ELF-1 (cell line): ENCODE results near the gene LRRC51.

ENCODE experiments used
- DNase-seq: peaks from one replicate; pipeline ENCODE4 v3.0.0-alpha.2; 2016; ENCODE audit warnings: low read depth, low spot score

The LRRC51 gene

GRCh38 chr11:72069787-72070251 is 10.8 kb upstream of the LRRC51 start:
- DNase-seq = peak; percentile 53

- DNase-seq = no peak
Observed at GRCh38 chr11:72070491-72070890, 10.2 kb upstream of the LRRC51 start.

GRCh38 chr11:72072348-72072747 is 8.3 kb upstream of the LRRC51 start:
- peak; percentile 44 for DNase-seq

DNA sequence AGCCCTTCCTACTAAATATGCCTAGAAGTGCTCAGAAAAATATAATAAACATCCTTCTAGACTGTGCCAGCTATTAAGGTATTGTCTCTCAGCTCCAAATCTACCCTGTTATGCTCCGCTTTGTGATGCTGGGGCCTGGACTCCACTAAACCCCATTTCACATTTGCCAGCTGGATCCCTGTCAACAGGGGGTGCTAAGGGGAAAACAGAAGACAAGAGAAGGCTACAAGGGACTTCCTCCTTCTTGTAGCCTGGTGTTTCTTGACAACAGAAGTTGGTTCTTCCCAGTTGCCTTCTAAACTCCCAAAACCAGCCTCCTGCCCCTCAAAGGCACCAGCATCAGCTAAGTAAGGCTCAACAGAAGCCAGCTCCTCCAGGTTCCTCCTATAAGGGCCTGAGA is 5.5 kb upstream of the LRRC51 start:
- peak; percentile 34 for DNase-seq

GRCh38 chr11:72075756-72076155 is 4.9 kb upstream of the LRRC51 start:
- no peak for DNase-seq

GRCh38 chr11:72078477-72078876 is 2.2 kb upstream of the LRRC51 start:
- no peak for DNase-seq

- DNase-seq = peak; percentile 16
Observed at GRCh38 chr11:72079819-72080325, 778 bp upstream of the LRRC51 start.

DNA sequence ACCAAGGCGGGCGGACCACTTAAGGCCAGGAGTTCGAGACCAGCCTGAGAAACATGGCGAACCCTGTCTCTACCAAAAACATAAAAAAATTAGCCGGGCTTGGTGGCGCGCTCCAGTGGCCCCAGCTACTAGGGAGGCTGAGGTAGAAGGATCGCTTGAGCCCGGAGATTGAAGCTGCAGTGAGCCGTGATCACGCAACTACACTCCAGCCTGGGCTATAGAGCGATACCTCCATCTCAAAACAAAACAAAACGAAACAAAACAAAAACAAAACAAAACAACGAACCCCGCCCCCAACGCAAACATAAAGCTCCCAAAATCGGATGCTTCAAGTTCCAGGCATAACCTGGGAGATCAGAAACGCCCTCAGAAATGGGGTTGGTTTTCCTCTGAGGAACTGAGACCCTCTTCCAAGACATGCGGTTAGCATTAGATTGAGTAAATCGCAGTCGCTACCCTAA is 564 bp downstream of the LRRC51 start:
- no peak for DNase-seq

- peak; percentile 55 for DNase-seq
Observed at GRCh38 chr11:72081821-72082453, 1.3 kb downstream of the LRRC51 start.

GRCh38 chr11:72083414-72083813 is 2.8 kb downstream of the LRRC51 start:
- DNase-seq = no peak

DNA sequence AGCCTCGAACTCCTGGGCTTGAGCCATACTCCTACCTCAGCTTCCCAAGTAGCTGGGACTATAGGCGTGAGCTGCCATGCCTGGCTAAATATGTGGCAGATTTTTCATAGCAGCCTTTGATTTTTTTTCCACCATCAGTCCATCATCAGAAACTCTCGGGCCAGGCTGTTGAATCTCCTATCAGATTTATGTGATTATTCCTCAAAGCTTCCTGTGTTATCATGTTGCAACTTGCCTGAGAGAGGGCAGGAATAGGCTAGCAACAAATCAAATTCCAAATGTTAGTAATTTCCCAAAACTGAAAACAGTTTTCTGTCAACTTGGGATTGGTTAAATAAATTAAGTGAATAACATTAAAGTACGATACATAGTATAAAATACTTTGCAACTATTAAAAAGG is 3.4 kb downstream of the LRRC51 start:
- no peak for DNase-seq

GRCh38 chr11:72084965-72085364 is 4.3 kb downstream of the LRRC51 start:
- DNase-seq = no peak

GRCh38 chr11:72085621-72086351 is 5.1 kb downstream of the LRRC51 start:
- no peak for DNase-seq

- DNase-seq = no peak
Observed at GRCh38 chr11:72088076-72088808, 7.6 kb downstream of the LRRC51 start.

- peak; percentile 80 for DNase-seq
Observed at GRCh38 chr11:72091292-72091691, 10.6 kb downstream of the LRRC51 start.

GRCh38 chr11:72098741-72099140 is 18.1 kb downstream of the LRRC51 start:
- no peak for DNase-seq

GRCh38 chr11:72100009-72100408 is 19.4 kb downstream of the LRRC51 start:
- no peak for DNase-seq

GRCh38 chr11:72100462-72100861 is 19.8 kb downstream of the LRRC51 start:
- peak; percentile 7 for DNase-seq

DNA sequence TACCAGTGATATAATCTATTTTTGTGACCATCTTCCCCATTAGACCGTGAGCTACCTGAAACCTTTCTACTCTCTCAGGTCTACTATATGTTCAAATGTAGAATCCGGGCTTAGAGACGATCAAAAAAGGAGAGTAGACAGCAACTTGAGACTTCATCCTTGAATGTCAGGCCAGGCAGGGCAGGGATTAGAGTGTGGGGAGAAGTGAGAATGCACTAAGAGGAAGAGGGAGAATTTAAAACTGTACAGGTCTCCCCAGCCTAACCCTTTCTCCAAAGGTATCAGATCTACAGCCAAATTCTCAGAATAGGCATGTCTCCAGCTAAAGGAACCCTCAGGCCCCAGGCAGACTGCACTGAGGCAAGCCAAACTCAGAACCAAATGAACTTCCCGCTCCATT is 21.5 kb downstream of the LRRC51 start:
- no peak for DNase-seq

DNA sequence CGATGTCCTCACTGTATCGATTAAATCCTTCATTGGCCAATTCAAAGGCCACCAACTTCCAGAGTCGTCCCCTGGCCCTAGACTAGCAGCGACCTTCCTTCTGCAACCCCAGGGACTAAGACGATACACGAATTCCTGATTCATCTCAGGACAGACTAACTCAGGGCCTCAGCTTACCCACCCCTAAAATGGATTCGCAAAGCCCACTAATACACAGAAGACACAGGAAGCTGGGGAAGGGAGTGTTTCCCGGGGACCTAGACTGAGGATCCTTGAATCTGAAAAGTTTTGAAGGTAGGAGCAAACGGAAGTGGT is 21.9 kb downstream of the LRRC51 start:
- no peak for DNase-seq

DNA sequence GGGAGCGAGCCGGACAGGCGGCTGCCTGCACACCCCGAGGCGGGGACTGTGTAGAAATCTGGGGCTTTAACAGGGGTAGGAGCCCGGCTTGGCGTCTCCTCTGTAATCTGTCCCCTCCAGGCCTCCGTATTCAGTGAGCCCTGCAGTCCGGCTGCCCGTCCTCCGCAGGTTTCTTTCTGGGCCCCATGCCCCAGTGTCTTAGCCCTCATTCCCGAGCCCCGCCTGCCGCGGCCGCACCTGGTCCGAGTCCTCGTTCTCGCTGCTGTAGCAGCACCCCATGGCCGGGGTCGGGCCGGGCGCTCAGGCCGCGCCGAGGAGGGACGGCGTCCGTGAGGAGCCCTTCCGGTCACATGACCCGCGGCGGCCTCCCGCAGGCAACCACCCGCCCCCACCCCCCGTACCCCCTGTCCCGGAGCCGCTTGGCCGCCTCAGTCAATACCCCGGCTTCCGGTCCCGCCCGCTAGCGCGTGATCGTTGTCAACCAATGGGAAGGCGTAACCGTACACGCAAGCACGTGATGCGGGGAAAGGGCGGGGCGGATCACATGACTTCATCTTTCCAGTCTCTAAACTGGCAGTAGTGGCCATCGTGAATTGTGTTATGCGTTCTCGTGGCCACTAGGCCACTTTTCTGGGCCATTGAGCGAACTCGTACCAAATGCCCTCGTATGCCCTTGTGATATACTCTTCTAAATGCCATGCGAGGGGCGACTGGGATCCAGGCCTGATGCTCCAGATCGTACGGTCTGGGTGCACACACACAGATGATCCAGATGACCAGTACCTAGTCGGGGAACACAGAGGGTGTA is 22.5 kb downstream of the LRRC51 start, which contains the start of gene LAMTOR1:
Gene LAMTOR1 (minus strand): TSS at position 352 of the 808 bp plus-strand sequence. CDS start 73 bp downstream, at position 279.
- peak; percentile 99 for DNase-seq
